Tibial artery (tissue), 4 donors: ENCODE results near the gene FBRSL1.

Experiments used
- DNase-seq, 2 donors: peaks; one replicate each; pipeline ENCODE4 v3.0.0-alpha.2; 2019
- H3K27ac ChIP-seq, 2 donors: fragments of 200-600 bp; sonication (generic) in 1 of 2; 1 replicate in 1 of 2; 2 replicates in 1 of 2; pipeline ENCODE4 v1.5.1; 2018 to 2019; ENCODE audit warnings: mild to moderate bottlenecking in 1 of 2
- H3K27me3 ChIP-seq, 2 donors: fragments of 200-600 bp; sonication (generic) in 1 of 2; one replicate each; pipeline versions ENCODE4 v1.5.1 to v1.6.0; 2016 to 2019
- H3K36me3 ChIP-seq, 3 donors: fragments of 200-600 bp; sonication (generic) in 2 of 3; one replicate each; pipeline ENCODE4 v1.5.1; 2016 to 2019; ENCODE audit warnings: mild to moderate bottlenecking in 2 of 3
- H3K4me1 ChIP-seq, 4 donors: fragments of 200-600 bp; sonication (generic) in 2 of 4; 1 replicate in 3 of 4; 2 replicates in 1 of 4; pipeline ENCODE4 v1.5.1; 2016 to 2019
- H3K4me3 ChIP-seq, 2 donors: fragments of 200-600 bp; sonication (generic) in 1 of 2; 1 replicate in 1 of 2; 2 replicates in 1 of 2; pipeline ENCODE4 v1.5.1; 2018 to 2019; ENCODE audit warnings: mild to moderate bottlenecking in 2 of 2
- H3K9me3 ChIP-seq, 3 donors: fragments of 200-600 bp; sonication (generic) in 1 of 3; one replicate each; pipeline ENCODE4 v1.5.1; 2016 to 2019
- intact Hi-C: fragments of 100-400 bp; cut with DNase I; formaldehyde crosslinking; loops from one replicate; pipeline ENCODE4 v1.15.0; 2023; ENCODE audit warnings: low total_unique reads
- TF ChIP-seq, protein P1 (sequence below), 2 experiments: fragments of 200-600 bp in 1 of 2; fragments of 450-650 bp in 1 of 2; IDR thresholded peaks; one replicate each; pipeline ENCODE4 v1.5.1; 2017 to 2019; ENCODE audit warnings: antibody characterized with exemption in 2 of 2, mild to moderate bottlenecking in 1 of 2, moderate library complexity in 1 of 2

FBRSL1 gene

DNA sequence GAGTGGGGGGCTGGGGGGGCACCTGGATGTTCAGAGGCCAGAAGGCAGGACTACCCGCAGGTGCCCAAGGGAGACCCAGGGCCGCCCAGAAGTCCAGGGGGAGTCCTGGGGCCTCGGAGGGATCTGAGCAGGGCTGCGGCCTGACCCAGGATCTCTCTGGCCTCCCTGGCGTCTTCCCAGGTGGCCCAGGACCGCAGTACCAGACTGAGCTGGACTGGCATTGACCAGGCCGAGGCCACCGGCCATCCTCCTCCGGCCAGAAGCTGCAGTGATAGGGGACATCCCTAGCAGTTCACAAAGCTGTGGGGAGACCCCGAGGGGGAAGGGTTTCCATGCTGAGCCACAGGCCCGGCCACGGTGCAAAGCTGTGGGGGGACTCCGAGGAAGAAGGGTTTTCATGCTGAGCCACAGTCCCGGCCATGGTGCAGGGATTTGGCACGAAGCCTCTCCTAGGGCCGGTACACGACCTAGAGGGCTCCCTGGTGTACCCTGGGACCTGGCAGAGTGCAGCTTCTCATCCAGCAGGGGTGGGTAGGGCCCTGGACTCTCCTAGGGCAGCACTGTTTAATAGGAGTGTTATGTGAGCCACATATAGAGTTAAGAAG is 24.4 kb downstream of the FBRSL1 start:
- H3K4me1 ChIP-seq, result peaks cover 0 to 5% (median 0%) of the 10 kb centered on the region in 4 donors
- H3K27me3 ChIP-seq, result no peaks in the 10 kb centered on the region
- no peak for DNase-seq
- intact Hi-C loops, result no loop called here
- H3K9me3 ChIP-seq, result peaks cover 0 to 11% (median 9%) of the 10 kb centered on the region in 3 donors
- TF ChIP-seq, protein P1, sequence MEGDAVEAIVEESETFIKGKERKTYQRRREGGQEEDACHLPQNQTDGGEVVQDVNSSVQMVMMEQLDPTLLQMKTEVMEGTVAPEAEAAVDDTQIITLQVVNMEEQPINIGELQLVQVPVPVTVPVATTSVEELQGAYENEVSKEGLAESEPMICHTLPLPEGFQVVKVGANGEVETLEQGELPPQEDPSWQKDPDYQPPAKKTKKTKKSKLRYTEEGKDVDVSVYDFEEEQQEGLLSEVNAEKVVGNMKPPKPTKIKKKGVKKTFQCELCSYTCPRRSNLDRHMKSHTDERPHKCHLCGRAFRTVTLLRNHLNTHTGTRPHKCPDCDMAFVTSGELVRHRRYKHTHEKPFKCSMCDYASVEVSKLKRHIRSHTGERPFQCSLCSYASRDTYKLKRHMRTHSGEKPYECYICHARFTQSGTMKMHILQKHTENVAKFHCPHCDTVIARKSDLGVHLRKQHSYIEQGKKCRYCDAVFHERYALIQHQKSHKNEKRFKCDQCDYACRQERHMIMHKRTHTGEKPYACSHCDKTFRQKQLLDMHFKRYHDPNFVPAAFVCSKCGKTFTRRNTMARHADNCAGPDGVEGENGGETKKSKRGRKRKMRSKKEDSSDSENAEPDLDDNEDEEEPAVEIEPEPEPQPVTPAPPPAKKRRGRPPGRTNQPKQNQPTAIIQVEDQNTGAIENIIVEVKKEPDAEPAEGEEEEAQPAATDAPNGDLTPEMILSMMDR (IDR thresholded peaks at IDR 0.05), result no peak
- no peak overlapping the region for H3K4me3 ChIP-seq
- peaks cover 4 to 69% (median 58%) of the 10 kb centered on the region in 3 donors for H3K36me3 ChIP-seq
- H3K27ac ChIP-seq, result no peak overlapping the region

DNA sequence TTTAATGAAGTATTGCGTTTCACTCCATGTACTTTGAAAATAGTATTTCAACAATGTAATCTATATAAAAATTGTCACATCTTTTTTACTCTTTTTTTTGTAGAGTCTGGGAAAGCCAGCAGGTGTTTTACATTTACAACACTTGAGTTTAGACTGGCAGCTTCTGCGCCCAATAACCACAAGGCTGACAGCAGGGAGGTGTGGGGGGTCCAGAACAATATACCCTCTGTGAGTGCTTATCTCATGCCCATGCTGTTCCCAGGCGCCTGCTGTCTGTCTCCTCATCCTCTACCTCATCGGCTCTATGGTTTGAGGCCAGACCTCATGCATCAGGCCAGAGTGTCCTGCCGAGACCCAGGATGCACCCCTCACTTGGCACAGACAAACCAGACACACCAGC is 24.9 kb downstream of the FBRSL1 start:
- TF ChIP-seq, protein P1 (IDR thresholded peaks at IDR 0.05), result no peak
- peaks cover 0 to 5% (median 0%) of the 10 kb centered on the region in 4 donors for H3K4me1 ChIP-seq
- peaks cover 0 to 66% (median 53%) of the 10 kb centered on the region in 3 donors for H3K36me3 ChIP-seq
- peaks cover 0 to 11% (median 9%) of the 10 kb centered on the region in 3 donors for H3K9me3 ChIP-seq
- no peak for DNase-seq
- no peak overlapping the region for H3K4me3 ChIP-seq
- no peak overlapping the region for H3K27ac ChIP-seq
- intact Hi-C loops, result no loop called here
- H3K27me3 ChIP-seq, result no peaks in the 10 kb centered on the region

DNA sequence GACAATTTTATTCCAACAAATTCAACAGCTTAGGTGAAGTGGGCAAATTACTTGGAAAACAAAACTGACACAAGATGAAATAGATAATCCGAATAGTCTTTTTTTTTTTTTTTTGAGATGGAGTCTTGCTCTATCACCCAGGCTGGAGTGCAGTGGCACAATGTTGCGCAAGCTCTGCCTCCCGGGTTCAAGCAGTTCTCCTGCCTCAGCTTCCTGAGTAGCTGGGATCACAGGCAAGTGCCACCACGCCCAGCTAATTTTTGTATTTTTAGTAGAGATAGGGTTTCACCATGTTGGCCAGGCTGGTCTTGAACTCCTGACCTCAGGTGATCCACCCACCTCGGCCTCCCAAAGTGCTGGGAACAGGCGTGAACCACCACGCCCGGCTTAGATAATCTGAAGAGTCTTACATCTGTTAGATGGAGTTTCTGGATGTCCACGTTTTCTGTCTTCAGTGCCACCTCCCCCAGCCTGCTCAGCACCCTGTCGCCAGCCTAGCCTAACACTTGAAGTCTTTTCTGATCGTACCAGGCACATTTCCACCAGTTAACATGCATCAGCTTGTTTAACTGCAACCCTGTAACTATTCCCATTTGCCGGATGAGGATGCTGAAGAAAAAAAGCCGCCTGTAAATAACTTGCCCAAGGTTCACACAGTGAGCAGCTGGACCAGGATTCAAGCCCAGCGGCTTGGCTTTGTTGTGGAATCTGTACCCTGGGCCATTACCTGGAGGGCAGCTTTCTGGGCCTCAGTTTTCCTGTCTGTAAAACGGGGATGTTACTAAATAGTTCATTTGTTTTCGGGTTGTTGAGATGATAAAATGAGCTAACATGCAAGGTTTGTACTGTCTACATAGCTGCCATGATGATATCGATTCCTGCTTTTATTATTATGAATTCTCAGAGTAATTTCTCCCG is 26.4 kb downstream of the FBRSL1 start:
- Histone ChIP-seq H3K4me3 (no peak overlapping the region), H3K4me1 (peaks cover 0 to 20% (median 8%) of the 10 kb centered on the region in 4 donors), H3K27ac (no peak overlapping the region), H3K27me3 (no peaks in the 10 kb centered on the region), H3K9me3 (peaks cover 0 to 11% (median 9%) of the 10 kb centered on the region in 3 donors), H3K36me3 (peaks cover 0 to 50% (median 40%) of the 10 kb centered on the region in 3 donors)
- DNase-seq, result no peak
- TF ChIP-seq, protein P1 (IDR thresholded peaks at IDR 0.05), result no peak
- intact Hi-C loops, result no loop called here

DNA sequence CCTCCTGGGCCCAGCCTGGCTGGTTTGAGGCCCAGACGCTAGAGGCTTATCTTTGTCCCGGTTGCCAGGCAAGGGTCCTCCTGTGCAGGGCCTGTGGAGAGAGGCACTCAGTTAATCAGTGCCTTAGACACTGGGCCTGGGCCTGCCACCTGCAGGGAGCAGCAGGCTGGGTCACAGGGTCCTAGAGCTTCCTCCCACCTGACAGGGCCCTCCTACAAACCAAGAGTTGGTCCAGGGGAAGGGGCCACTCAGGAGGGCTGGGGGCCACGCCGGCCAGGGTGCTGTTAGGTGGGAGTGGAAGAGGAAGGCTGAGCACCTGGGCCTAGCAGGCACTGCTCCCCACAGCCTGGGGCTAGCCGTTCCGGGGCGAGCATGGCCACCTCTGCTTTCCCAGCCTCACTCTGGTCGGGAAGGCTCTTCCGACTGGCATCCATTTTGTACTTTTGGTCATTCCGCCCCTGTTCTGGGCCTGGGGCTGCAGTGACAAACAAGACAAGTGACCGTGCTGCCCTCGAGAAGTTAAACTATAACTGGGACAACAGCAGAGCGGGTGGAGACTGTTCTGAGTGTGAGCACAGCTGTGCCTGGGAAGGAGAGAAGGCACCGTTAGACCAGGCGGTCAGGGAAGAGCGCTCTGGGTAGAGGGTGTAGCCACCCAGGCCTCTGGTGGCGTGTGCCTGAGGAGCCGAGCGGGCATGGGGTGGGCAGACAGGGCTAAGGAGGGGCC is 27.2 kb downstream of the FBRSL1 start:
- intact Hi-C loops, result no loop called here

DNA sequence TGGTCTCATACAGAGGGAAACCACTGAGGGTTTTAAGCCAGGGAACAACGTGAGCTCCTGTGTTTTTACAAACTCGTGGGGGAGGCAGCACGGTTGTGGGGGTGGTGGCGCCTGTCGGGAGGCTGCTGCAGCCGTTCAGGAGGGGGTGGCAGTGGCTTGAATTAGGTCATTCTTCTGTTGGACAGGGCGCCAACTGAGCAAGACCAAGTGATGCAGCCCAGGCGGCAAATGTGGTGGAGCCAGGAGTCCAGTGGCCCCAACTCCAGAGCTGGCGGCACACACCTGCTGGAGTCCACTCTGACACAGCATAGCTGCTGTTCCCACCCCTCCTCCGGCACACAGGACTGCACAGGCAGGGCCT is 27.8 kb downstream of the FBRSL1 start:
- H3K36me3 ChIP-seq, result peaks cover 0 to 40% (median 37%) of the 10 kb centered on the region in 3 donors
- peaks cover 0 to 23% (median 8%) of the 10 kb centered on the region in 4 donors for H3K4me1 ChIP-seq
- no peak overlapping the region for H3K4me3 ChIP-seq
- H3K27ac ChIP-seq, result no peak overlapping the region
- no peak for DNase-seq
- intact Hi-C loops, result no loop called here
- TF ChIP-seq, protein P1 (IDR thresholded peaks at IDR 0.05), result no peak
- H3K9me3 ChIP-seq, result peaks cover 0 to 11% (median 9%) of the 10 kb centered on the region in 3 donors
- no peaks in the 10 kb centered on the region for H3K27me3 ChIP-seq

More for the DNA sequence above, 27.2 kb downstream of the FBRSL1 start:
- peaks cover 0 to 42% (median 40%) of the 10 kb centered on the region in 3 donors for H3K36me3 ChIP-seq
- no peak overlapping the region for H3K27ac ChIP-seq
- TF ChIP-seq, protein P1 (IDR thresholded peaks at IDR 0.05), result no peak
- DNase-seq, result no peak
- H3K4me1 ChIP-seq, result peaks cover 0 to 24% (median 8%) of the 10 kb centered on the region in 4 donors
- no peak overlapping the region for H3K4me3 ChIP-seq
- peaks cover 0 to 11% (median 9%) of the 10 kb centered on the region in 3 donors for H3K9me3 ChIP-seq
- no peaks in the 10 kb centered on the region for H3K27me3 ChIP-seq
